SK-N-MC (cell line): ENCODE measurements around the gene SDC3.
A peak's percentile ranks its signal among the peaks of the same experiment; 100 is the strongest.

ENCODE experiments used
- EZH2 ChIP-seq: fragments of 200-600 bp; sonication (generic); IDR thresholded peaks from one replicate; pipeline ENCODE4 v1.6.1; 2017; ENCODE audit warnings: antibody characterized with exemption
- FOXP2 ChIP-seq: optimal IDR thresholded peaks from 2 replicates; pipeline ENCODE3; 2011; ENCODE audit warnings: mild to moderate bottlenecking, moderate library complexity; ENCODE audit not compliant: insufficient read depth; ENCODE audit errors: extremely low read length, control extremely low read depth
- POLR2AphosphoS5 ChIP-seq: IDR thresholded peaks from 2 replicates; pipeline ENCODE4 v1.6.1; 2012; ENCODE audit warnings: mild to moderate bottlenecking, low read depth, low read length, borderline replicate concordance

DNA sequence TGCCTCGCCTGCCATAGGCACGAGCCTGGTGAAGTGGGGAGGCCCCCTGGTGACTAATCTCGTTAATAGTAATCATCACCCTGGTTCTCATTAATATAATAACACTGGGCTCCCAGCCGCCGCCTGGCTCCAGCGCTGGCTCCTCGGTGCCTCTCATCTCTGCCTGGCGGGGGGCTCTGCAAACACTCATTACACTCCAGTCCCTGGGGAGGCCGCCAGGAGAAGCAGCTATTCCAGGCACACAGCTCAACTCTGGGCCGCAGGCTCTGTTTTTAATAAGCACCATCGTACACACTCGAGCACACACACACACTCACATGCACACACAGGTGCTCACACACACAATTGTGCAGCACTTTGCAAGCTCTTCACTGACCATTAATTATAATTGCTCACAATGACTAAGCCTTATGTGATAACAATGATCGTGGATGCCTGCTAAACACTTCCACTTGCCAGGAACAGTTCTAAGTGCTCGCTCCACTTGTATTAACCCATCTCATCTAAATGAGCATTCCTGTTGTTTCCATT, 52.2 kb downstream of the SDC3 start:
- TF ChIP-seq EZH2 (no peak), POLR2AphosphoS5 (peak; percentile 53; the same call in 1 of the 2 replicates), FOXP2 (no peak)
